ENCODE results near the gene ZNF81.
"Not testable (repeated sequence)": the region's sequence is repeated elsewhere in the genome, so short reads cannot be mapped to it uniquely, and the experiment has no call there.

ZNF81 gene

GRCh38 chrX:47836164-47837072 is at the start of gene ZNF81:
Gene ZNF81, plus strand, starts transcription at chrX:47836902. Its CDS starts 9,366 bp downstream, at chrX:47846268.
- H3K4me3 ChIP-seq (ENCODE audit: low read depth, low read length): peak within 1 kb of the TSS; percentile 53
- no peak for TF ChIP-seq CTCF (IDR thresholded peaks at IDR 0.05; ENCODE audit: control insufficient read depth, extremely low read depth, insufficient read depth)
- peak; percentile 91 for DNase-seq (ENCODE audit: low read depth)

- DNase-seq (ENCODE audit: low read depth): no peak
- TF ChIP-seq CTCF (IDR thresholded peaks at IDR 0.05; ENCODE audit: control insufficient read depth, extremely low read depth, insufficient read depth): no peak
- no peak overlapping the region for H3K4me3 ChIP-seq (ENCODE audit: low read depth, low read length)
Observed at GRCh38 chrX:47796433-47796906, 40.2 kb upstream of the ZNF81 start.

- TF ChIP-seq CTCF (IDR thresholded peaks at IDR 0.05; ENCODE audit: control insufficient read depth, extremely low read depth, insufficient read depth): no peak
- no peak overlapping the region for H3K4me3 ChIP-seq (ENCODE audit: low read depth, low read length)
- DNase-seq (ENCODE audit: low read depth): no peak
Observed at GRCh38 chrX:47797084-47797483, 39.6 kb upstream of the ZNF81 start.

GRCh38 chrX:47798861-47799260 is 37.8 kb upstream of the ZNF81 start:
- DNase-seq (ENCODE audit: low read depth): no peak

GRCh38 chrX:47802589-47802988 is 34.1 kb upstream of the ZNF81 start:
- TF ChIP-seq CTCF (IDR thresholded peaks at IDR 0.05; ENCODE audit: control insufficient read depth, extremely low read depth, insufficient read depth): no peak
- peak overlapping the region; percentile 43 for H3K4me3 ChIP-seq (ENCODE audit: low read depth, low read length)
- peak; percentile 23 for DNase-seq (ENCODE audit: low read depth)

More at GRCh38 chrX:47798861-47799260, 37.8 kb upstream of the ZNF81 start:
- H3K4me3 ChIP-seq (ENCODE audit: low read depth, low read length): no peak overlapping the region
- no peak for TF ChIP-seq CTCF (IDR thresholded peaks at IDR 0.05; ENCODE audit: control insufficient read depth, extremely low read depth, insufficient read depth)

- DNase-seq (ENCODE audit: low read depth): not testable (repeated sequence)
- peak overlapping the region; percentile 43 for H3K4me3 ChIP-seq (ENCODE audit: low read depth, low read length)
Observed at GRCh38 chrX:47803103-47803502, 33.6 kb upstream of the ZNF81 start.

- no peak for DNase-seq (ENCODE audit: low read depth)
- TF ChIP-seq CTCF (IDR thresholded peaks at IDR 0.05; ENCODE audit: control insufficient read depth, extremely low read depth, insufficient read depth): no peak
- H3K4me3 ChIP-seq (ENCODE audit: low read depth, low read length): no peak overlapping the region
Observed at GRCh38 chrX:47804315-47804714, 32.4 kb upstream of the ZNF81 start.

GRCh38 chrX:47805844-47806243 is 30.9 kb upstream of the ZNF81 start:
- not testable (repeated sequence) for DNase-seq (ENCODE audit: low read depth); H3K4me3 ChIP-seq (ENCODE audit: low read depth, low read length)

GRCh38 chrX:47806415-47807271 is 30.1 kb upstream of the ZNF81 start:
- not testable (repeated sequence) for DNase-seq (ENCODE audit: low read depth); H3K4me3 ChIP-seq (ENCODE audit: low read depth, low read length)

- DNase-seq (ENCODE audit: low read depth); H3K4me3 ChIP-seq (ENCODE audit: low read depth, low read length): not testable (repeated sequence)
Observed at GRCh38 chrX:47807272-47807538, 29.5 kb upstream of the ZNF81 start.
